Measurements from ENCODE around the gene WRAP53.
A peak's percentile ranks its signal among the peaks of the same experiment; 100 is the strongest.

WRAP53 gene

GRCh38 chr17:7710301-7710700, 22.0 kb downstream of the WRAP53 start:
- DNase-seq, result no peak

GRCh38 chr17:7711051-7711755, 22.9 kb downstream of the WRAP53 start:
- no peak for DNase-seq

- DNase-seq, result no peak
Observed at GRCh38 chr17:7712111-7712771, 24.0 kb downstream of the WRAP53 start.

- no peak for DNase-seq
Observed at GRCh38 chr17:7713782-7714181, 25.5 kb downstream of the WRAP53 start.

GRCh38 chr17:7714721-7715594, 26.7 kb downstream of the WRAP53 start:
- no peak for DNase-seq

GRCh38 chr17:7715936-7716886, 27.9 kb downstream of the WRAP53 start:
- no peak for DNase-seq

- DNase-seq, result peak; percentile 48 to 70
Observed at GRCh38 chr17:7716901-7717755, 28.9 kb downstream of the WRAP53 start, which contains the start of gene DNAH2. Gene DNAH2 (plus strand): TSS chr17:7717744. CDS start chr17:7719735, 1,991 bp downstream.

GRCh38 chr17:7717756-7718350, 29.6 kb downstream of the WRAP53 start:
- DNase-seq, result peak in 1 of 2 donors; percentile 28

GRCh38 chr17:7719661-7720060, 31.4 kb downstream of the WRAP53 start:
- DNase-seq, result no peak

GRCh38 chr17:7720125-7720524, 31.8 kb downstream of the WRAP53 start:
- no peak for DNase-seq

- DNase-seq, result no peak
Observed at GRCh38 chr17:7721612-7722011, 33.3 kb downstream of the WRAP53 start.

GRCh38 chr17:7727886-7728285, 39.6 kb downstream of the WRAP53 start:
- DNase-seq, result no peak

GRCh38 chr17:7729816-7730215, 41.5 kb downstream of the WRAP53 start:
- no peak for DNase-seq

- DNase-seq, result no peak
Observed at GRCh38 chr17:7732981-7733539, 44.8 kb downstream of the WRAP53 start.

- DNase-seq, result no peak
Observed at GRCh38 chr17:7737601-7738000, 49.3 kb downstream of the WRAP53 start.

- no peak for DNase-seq
Observed at GRCh38 chr17:7739746-7740145, 51.5 kb downstream of the WRAP53 start.

- DNase-seq, result no peak
Observed at GRCh38 chr17:7740481-7741001, 52.3 kb downstream of the WRAP53 start.

GRCh38 chr17:7742729-7743128, 54.5 kb downstream of the WRAP53 start:
- no peak for DNase-seq

- no peak for DNase-seq
Observed at GRCh38 chr17:7744416-7744815, 56.1 kb downstream of the WRAP53 start.

GRCh38 chr17:7745748-7746470, 57.6 kb downstream of the WRAP53 start:
- no peak for DNase-seq
